Neural progenitor cell (in vitro differentiated cells): ENCODE data around the gene GLP1R. TPM values are rescaled to one million over a fixed set of nuclear protein-coding genes. Genes with fewer than 3 reads are reported as not detected.

Experiments
- DNase-seq: peaks from one replicate; pipeline ENCODE4 v3.0.0-alpha.2; 2016; ENCODE audit warnings: low spot score
- H2AFZ ChIP-seq: fragments of 200-600 bp; sonication (generic); replicated peaks from 2 replicates; pipeline ENCODE4 v1.6.1; 2016; ENCODE audit warnings: antibody characterized with exemption
- H3F3A ChIP-seq: fragments of 200-600 bp; sonication (generic); 2 replicates; pipeline ENCODE4 v1.6.1; 2016; ENCODE audit warnings: antibody characterized with exemption, low read depth
- H3K27ac ChIP-seq: fragments of 200-600 bp; sonication (generic); 2 replicates; pipeline ENCODE4 v1.5.1; 2016; ENCODE audit warnings: mild to moderate bottlenecking
- H3K27me3 ChIP-seq: fragments of 200-600 bp; sonication (generic); 2 replicates; pipeline ENCODE4 v1.6.1; 2016; ENCODE audit warnings: mild to moderate bottlenecking, moderate library complexity
- H3K36me3 ChIP-seq: fragments of 200-600 bp; sonication (generic); 2 replicates; pipeline ENCODE4 v1.5.1; 2016
- H3K4me1 ChIP-seq: fragments of 200-600 bp; sonication (generic); 2 replicates; pipeline ENCODE4 v1.6.1; 2016; ENCODE audit warnings: mixed run types
- H3K4me2 ChIP-seq: fragments of 200-600 bp; sonication (generic); 2 replicates; pipeline ENCODE4 v1.6.1; 2016
- H3K4me3 ChIP-seq: fragments of 200-600 bp; sonication (generic); 2 replicates; pipeline ENCODE4 v1.5.1; 2016
- H3K79me2 ChIP-seq: fragments of 200-600 bp; sonication (generic); 2 replicates; pipeline ENCODE4 v1.6.1; 2016; ENCODE audit warnings: low read depth
- H3K9ac ChIP-seq: fragments of 200-600 bp; sonication (generic); 2 replicates; pipeline ENCODE4 v1.6.1; 2016
- H3K9me3 ChIP-seq: fragments of 200-600 bp; sonication (generic); 2 replicates; pipeline ENCODE4 v1.5.1; 2016; ENCODE audit warnings: low read depth
- H4K20me1 ChIP-seq: fragments of 200-600 bp; sonication (generic); 2 replicates; pipeline ENCODE4 v1.6.1; 2016; ENCODE audit warnings: low read depth
- H3K27ac Mint-ChIP-seq: 3 replicates; pipeline ENCODE4 v1.8.0; 2021; ENCODE audit warnings: mixed read lengths
- H3K27me3 Mint-ChIP-seq: 2 replicates; pipeline ENCODE4 v1.8.0; 2022; ENCODE audit warnings: low read depth, mild to moderate bottlenecking, inconsistent platforms, moderate library complexity, mixed read lengths; ENCODE audit not compliant: insufficient read depth
- H3K36me3 Mint-ChIP-seq: 3 replicates; pipeline ENCODE4 v1.8.0; 2021; ENCODE audit warnings: mixed read lengths
- H3K4me1 Mint-ChIP-seq: 3 replicates; pipeline ENCODE4 v1.8.0; 2021; ENCODE audit warnings: mixed read lengths
- H3K4me3 Mint-ChIP-seq: 3 replicates; pipeline ENCODE4 v1.8.0; 2021; ENCODE audit warnings: mild to moderate bottlenecking, moderate library complexity, mixed read lengths
- H3K9me3 Mint-ChIP-seq: 3 replicates; pipeline ENCODE4 v1.8.0; 2020; ENCODE audit warnings: mixed read lengths
- CTCF ChIP-seq: fragments of 200-600 bp; sonication (generic); IDR thresholded peaks from 2 replicates; pipeline ENCODE4 v1.5.1; 2017; ENCODE audit warnings: antibody characterized with exemption, mild to moderate bottlenecking
- EZH2 ChIP-seq: fragments of 200-600 bp; sonication (generic); IDR thresholded peaks from 2 replicates; pipeline ENCODE4 v1.6.1; 2017; ENCODE audit warnings: antibody characterized with exemption, mild to moderate bottlenecking, moderate library complexity
- EZH2phosphoT487 ChIP-seq: fragments of 200-600 bp; sonication (generic); IDR thresholded peaks from 2 replicates; pipeline ENCODE4 v1.6.1; 2017; ENCODE audit warnings: antibody characterized with exemption
- total RNA-seq: library from RNA; depleted of rRNA; stranded (reverse); fragments of >200 nt; gene quantifications from 2 replicates; pipeline ENCODE4 v1.2.3, GENCODE V29; 2015; ENCODE audit warnings: low replicate concordance

GLP1R gene
- total RNA-seq, 1 donor from 2014 or later, result 0.82 TPM

- H3K27me3 ChIP-seq, result peaks cover 14% of the 10 kb centered on the region
- no peaks in the 10 kb centered on the region for H3K36me3 Mint-ChIP-seq
- H3K4me1 Mint-ChIP-seq, result peaks cover 4% of the 10 kb centered on the region
- H3K9me3 ChIP-seq, result no peaks in the 10 kb centered on the region
- no peaks in the 10 kb centered on the region for H3K36me3 ChIP-seq
- no peak overlapping the region for H3K4me3 ChIP-seq
- no peak overlapping the region for H3K4me3 Mint-ChIP-seq
- no peak for DNase-seq
- no peaks in the 10 kb centered on the region for H3K9me3 Mint-ChIP-seq
- H3K27ac Mint-ChIP-seq, result no peak overlapping the region
- no peaks in the 10 kb centered on the region for H3K4me1 ChIP-seq
- H2AFZ ChIP-seq, result no peak overlapping the region
- H3K4me2 ChIP-seq, result no peak overlapping the region
- no peaks in the 10 kb centered on the region for H3F3A ChIP-seq
- peaks cover 16% of the 10 kb centered on the region for H4K20me1 ChIP-seq
- no peak overlapping the region for H3K9ac ChIP-seq
- H3K27ac ChIP-seq, result no peak overlapping the region
- no peaks in the 10 kb centered on the region for H3K79me2 ChIP-seq
- H3K27me3 Mint-ChIP-seq, result peaks cover 28% of the 10 kb centered on the region
- TF ChIP-seq CTCF, result no peak
- no peak for TF ChIP-seq EZH2
- TF ChIP-seq EZH2phosphoT487, result no peak
Measured at GRCh38 chr6:39054577-39055142, 6.1 kb downstream of the GLP1R start.

- no peak overlapping the region for H3K27ac ChIP-seq
- no peaks in the 10 kb centered on the region for H3K9me3 ChIP-seq
- no peak overlapping the region for H2AFZ ChIP-seq
- Mint-ChIP-seq H3K27ac (no peak overlapping the region), H3K36me3 (no peaks in the 10 kb centered on the region), H3K4me3 (no peak overlapping the region), H3K4me1 (peaks cover 4% of the 10 kb centered on the region), H3K27me3 (peaks cover 18% of the 10 kb centered on the region), H3K9me3 (no peaks in the 10 kb centered on the region)
- no peak for DNase-seq
- peaks cover 4% of the 10 kb centered on the region for H3K27me3 ChIP-seq
- TF ChIP-seq CTCF (no peak), EZH2phosphoT487 (no peak), EZH2 (no peak)
- H3K36me3 ChIP-seq, result no peaks in the 10 kb centered on the region
- no peak overlapping the region for H3K4me3 ChIP-seq
- no peaks in the 10 kb centered on the region for H3K4me1 ChIP-seq
- H3F3A ChIP-seq, result no peaks in the 10 kb centered on the region
- H3K4me2 ChIP-seq, result no peak overlapping the region
- H3K79me2 ChIP-seq, result no peaks in the 10 kb centered on the region
- no peak overlapping the region for H3K9ac ChIP-seq
- peaks cover 6% of the 10 kb centered on the region for H4K20me1 ChIP-seq
Measured at GRCh38 chr6:39055661-39056060, 7.1 kb downstream of the GLP1R start.

GRCh38 chr6:39056191-39056590 lies 7.6 kb downstream of the GLP1R start:
- Histone ChIP-seq H3K4me3 (no peak overlapping the region), H3K27ac (no peak overlapping the region), H3K9me3 (no peaks in the 10 kb centered on the region), H3K4me2 (no peak overlapping the region), H2AFZ (no peak overlapping the region), H3K36me3 (no peaks in the 10 kb centered on the region), H3K79me2 (no peaks in the 10 kb centered on the region), H4K20me1 (peaks cover under 1% of the 10 kb centered on the region), H3F3A (no peaks in the 10 kb centered on the region), H3K9ac (no peak overlapping the region), H3K27me3 (no peaks in the 10 kb centered on the region), H3K4me1 (no peaks in the 10 kb centered on the region)
- Mint-ChIP-seq H3K4me1 (peaks cover 4% of the 10 kb centered on the region), H3K36me3 (no peaks in the 10 kb centered on the region), H3K27ac (no peak overlapping the region), H3K4me3 (no peak overlapping the region), H3K9me3 (no peaks in the 10 kb centered on the region), H3K27me3 (peaks cover 14% of the 10 kb centered on the region)
- DNase-seq, result no peak
- no peak for TF ChIP-seq EZH2phosphoT487
- TF ChIP-seq CTCF, result no peak
- TF ChIP-seq EZH2, result no peak
